Kidney epithelial cell (primary cell): Measurements from ENCODE around the gene TSNAXIP1. TPM values are rescaled to one million over a fixed set of nuclear protein-coding genes. Genes with fewer than 3 reads are reported as not detected.
"Not testable (repeated sequence)": the region's sequence is repeated elsewhere in the genome, so short reads cannot be mapped to it uniquely, and the experiment has no call there.

ENCODE experiments used
- DNase-seq: peaks from one replicate; pipeline ENCODE4 v3.0.0-alpha.2; 2010; ENCODE audit warnings: low read depth
- H3K27me3 ChIP-seq: 2 replicates; pipeline ENCODE4 v1.6.0; 2011; ENCODE audit warnings: low read length; ENCODE audit not compliant: control insufficient read depth, insufficient read depth
- H3K36me3 ChIP-seq: 2 replicates; pipeline ENCODE4 v1.5.1; 2011; ENCODE audit warnings: low read length; ENCODE audit not compliant: control insufficient read depth, insufficient read depth
- H3K4me3 ChIP-seq: 2 replicates; pipeline ENCODE4 v1.5.1; 2011; ENCODE audit warnings: low read depth, mild to moderate bottlenecking, control low read depth, low read length
- CTCF ChIP-seq: IDR thresholded peaks from 2 replicates; pipeline ENCODE4 v1.5.1; 2011; ENCODE audit warnings: mild to moderate bottlenecking, moderate library complexity, low read length, control low read depth, inconsistent platforms; ENCODE audit not compliant: insufficient read depth, poor library complexity, severe bottlenecking
- total RNA-seq: library from RNA; depleted of rRNA; stranded (reverse); fragments of >200 nt; gene quantifications from 2 replicates; pipeline ENCODE4 v1.2.3, GENCODE V29; 2015

The TSNAXIP1 gene
- total RNA-seq, 1 donor from 2014 or later: 0.63 TPM

- Histone ChIP-seq H3K36me3 (no peaks in the 10 kb centered on the region), H3K4me3 (peak overlapping the region; percentile 70), H3K27me3 (no peaks in the 10 kb centered on the region)
- TF ChIP-seq CTCF: no peak
- DNase-seq: no peak
Observed at GRCh38 chr16:67833030-67833414, 26.3 kb downstream of the TSNAXIP1 start.

- no peaks in the 10 kb centered on the region for H3K36me3 ChIP-seq
- no peaks in the 10 kb centered on the region for H3K27me3 ChIP-seq
- peak overlapping the region; percentile 70 for H3K4me3 ChIP-seq
- no peak for DNase-seq
- no peak for TF ChIP-seq CTCF
Observed at GRCh38 chr16:67833415-67834241, 26.9 kb downstream of the TSNAXIP1 start.

DNA sequence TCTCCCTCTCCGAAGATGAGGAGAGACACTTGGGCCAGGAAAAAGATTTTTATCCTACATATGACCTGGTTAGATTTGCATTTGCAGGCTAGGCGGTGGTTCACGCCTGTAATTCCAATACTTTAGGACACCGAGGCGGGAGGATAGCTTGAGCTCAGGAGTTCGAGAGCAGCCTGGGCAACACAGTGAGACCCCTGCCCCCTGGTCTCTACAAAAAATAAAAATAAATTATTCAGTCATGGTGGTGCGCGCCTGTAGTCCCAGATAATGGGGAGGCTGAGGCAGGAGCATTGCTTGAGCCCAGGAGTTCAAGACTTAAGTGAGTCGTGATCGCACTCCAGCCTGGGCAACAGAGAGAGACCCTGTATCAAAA, 27.5 kb downstream of the TSNAXIP1 start:
- H3K4me3 ChIP-seq: no peak overlapping the region
- no peaks in the 10 kb centered on the region for H3K36me3 ChIP-seq
- TF ChIP-seq CTCF: no peak
- DNase-seq: no peak
- no peaks in the 10 kb centered on the region for H3K27me3 ChIP-seq

DNA sequence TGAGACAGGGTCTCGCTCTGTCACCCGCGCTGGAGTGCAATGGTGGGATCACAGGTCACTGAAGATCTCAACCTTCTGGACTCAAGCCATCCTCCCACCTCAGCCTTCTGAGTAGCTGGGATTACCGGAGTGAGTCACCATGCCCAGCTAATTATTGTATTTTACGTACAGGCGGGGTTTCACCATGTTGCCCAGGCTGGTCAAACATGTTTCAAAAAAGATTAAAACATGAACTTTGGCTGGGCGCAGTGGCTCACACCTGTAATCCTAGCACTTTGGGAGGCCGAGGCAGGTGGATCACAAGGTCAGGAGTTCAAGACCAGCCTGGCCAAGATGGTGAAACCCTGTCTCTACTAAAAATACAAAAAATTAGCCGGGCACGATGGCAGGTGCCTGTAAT, 30.5 kb downstream of the TSNAXIP1 start:
- H3K4me3 ChIP-seq, H3K27me3 ChIP-seq, H3K36me3 ChIP-seq, DNase-seq: not testable (repeated sequence)

DNA sequence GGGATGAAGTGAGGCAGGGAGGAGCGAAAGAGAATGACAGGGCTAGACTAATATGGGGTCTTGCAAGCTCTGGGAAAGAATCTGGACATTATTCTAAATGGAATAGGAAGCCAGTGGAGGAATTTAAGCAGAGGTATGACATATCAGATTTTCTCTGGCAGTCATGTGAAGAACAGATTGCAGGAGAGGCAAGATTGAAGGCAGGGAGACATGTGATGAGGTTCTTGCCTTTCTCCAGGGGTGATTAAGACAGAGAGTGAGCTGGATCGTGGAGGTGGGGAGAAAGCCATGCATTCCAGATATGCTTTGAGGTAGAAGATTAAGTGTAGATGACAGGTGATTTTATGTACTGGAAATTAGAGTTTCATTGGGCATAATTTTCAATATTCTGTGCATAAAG, 31.1 kb downstream of the TSNAXIP1 start:
- Histone ChIP-seq H3K36me3 (no peaks in the 10 kb centered on the region), H3K27me3 (no peaks in the 10 kb centered on the region), H3K4me3 (no peak overlapping the region)
- no peak for DNase-seq
- TF ChIP-seq CTCF: no peak

DNA sequence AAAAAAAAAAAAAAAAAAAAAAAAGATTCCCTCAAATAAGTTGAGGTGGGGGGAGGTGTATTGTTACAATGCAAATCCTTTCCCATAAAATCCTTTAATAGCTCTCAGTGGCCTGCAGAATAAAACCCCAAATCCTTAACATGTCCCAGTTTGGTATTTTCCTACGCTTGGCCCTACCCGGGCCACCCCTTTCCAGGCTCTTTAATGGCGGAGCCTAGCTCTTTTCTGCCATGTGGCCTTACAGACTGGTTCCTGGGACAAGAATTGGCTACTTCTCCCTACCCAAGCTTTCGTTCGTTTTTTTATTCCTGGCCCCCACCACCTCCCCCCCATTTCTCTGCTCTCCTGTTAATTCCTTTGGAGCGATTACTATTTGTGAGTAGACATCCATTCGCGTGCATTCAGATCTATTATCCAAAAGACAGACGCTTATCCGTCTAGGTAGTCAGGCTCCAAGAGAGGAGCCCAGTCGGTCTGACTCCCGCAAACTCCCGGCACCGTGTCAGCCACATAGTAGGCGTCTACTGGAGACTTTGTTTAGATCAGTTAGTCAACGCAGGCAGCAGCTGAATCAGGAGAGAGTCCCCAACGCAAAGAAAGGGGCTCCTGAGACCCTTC, 34.6 kb downstream of the TSNAXIP1 start:
- peak overlapping the region; percentile 18 for H3K4me3 ChIP-seq
- H3K36me3 ChIP-seq: no peaks in the 10 kb centered on the region
- no peaks in the 10 kb centered on the region for H3K27me3 ChIP-seq
- no peak for TF ChIP-seq CTCF
- DNase-seq: no peak
